Natural killer cell (primary cell): ENCODE data around the gene DTX3L. TPM values are rescaled to one million over a fixed set of nuclear protein-coding genes. Genes with fewer than 3 reads are reported as not detected.

Experiments
- ATAC-seq, 3 donors: fragments of 150-1000 bp in 2 of 3; fragments of 200-7000 bp in 1 of 3; cut with Tn5 transposase; 1 replicate in 1 of 3; 2 replicates in 2 of 3; pipeline ENCODE4 v1.10.0; 2021; ENCODE audit warnings: mild to moderate bottlenecking in 2 of 3, moderate library complexity in 2 of 3
- DNase-seq, 2 donors: peaks; one replicate each; pipeline versions ENCODE4 v3.0.0 to v3.0.0-alpha.2; 2013 to 2021; ENCODE audit warnings: mixed read lengths in 1 of 2
- H3K27ac ChIP-seq: one replicate; pipeline ENCODE4 v1.5.1; 2013; ENCODE audit warnings: mild to moderate bottlenecking, low read length
- H3K27me3 ChIP-seq: one replicate; pipeline ENCODE4 v1.6.1; 2013; ENCODE audit warnings: low read length; ENCODE audit not compliant: control insufficient read depth, insufficient read depth
- H3K36me3 ChIP-seq: one replicate; pipeline ENCODE4 v1.6.1; 2013; ENCODE audit warnings: low read length; ENCODE audit not compliant: control insufficient read depth, insufficient read depth
- H3K4me1 ChIP-seq: one replicate; pipeline ENCODE4 v1.6.1; 2013; ENCODE audit warnings: low read length; ENCODE audit not compliant: control insufficient read depth, insufficient read depth
- H3K4me3 ChIP-seq: one replicate; pipeline ENCODE4 v1.5.1; 2013; ENCODE audit warnings: low read length
- H3K9me3 ChIP-seq: one replicate; pipeline ENCODE4 v1.6.1; 2013; ENCODE audit warnings: low read length; ENCODE audit not compliant: control insufficient read depth, insufficient read depth
- H3K27ac Mint-ChIP-seq, 2 donors: one replicate each; pipeline ENCODE4 v1.8.0; 2022; ENCODE audit warnings: mild to moderate bottlenecking in 2 of 2, mixed read lengths in 2 of 2, moderate library complexity in 1 of 2
- H3K27me3 Mint-ChIP-seq, 2 donors: one replicate each; pipeline ENCODE4 v1.8.0; 2022; ENCODE audit warnings: low read depth in 2 of 2, mixed read lengths in 2 of 2
- H3K36me3 Mint-ChIP-seq: one replicate; pipeline ENCODE4 v1.8.0; 2022; ENCODE audit warnings: mixed read lengths
- H3K4me1 Mint-ChIP-seq, 2 donors: one replicate each; pipeline ENCODE4 v1.8.0; 2022; ENCODE audit warnings: mixed read lengths in 2 of 2
- H3K4me3 Mint-ChIP-seq: one replicate; pipeline ENCODE4 v1.8.0; 2022; ENCODE audit warnings: mild to moderate bottlenecking, moderate library complexity, mixed read lengths
- H3K9me3 Mint-ChIP-seq, 2 donors: one replicate each; pipeline ENCODE4 v1.8.0; 2022; ENCODE audit warnings: mixed read lengths in 2 of 2
- WGBS: methylation state at CpG from one replicate; pipeline ENCODE4 v1.1.7; 2013; ENCODE audit warnings: missing lambda C conversion rate; ENCODE audit not compliant: insufficient coverage; 5-methylcytosine and 5-hydroxymethylcytosine counted together
- intact Hi-C: fragments of 100-400 bp; cut with micrococcal nuclease; formaldehyde crosslinking; loops from one replicate; pipeline ENCODE4 v1.14.2; 2022
- total RNA-seq, 4 donors: library from RNA; stranded (reverse); fragments of 120-200 nt in 1 of 4; gene quantifications; one replicate each; pipeline versions ENCODE4 v1.2.3 to v1.2.4, GENCODE V29; 2013 to 2022
- TF ChIP-seq, protein P1 (sequence below): fragments of 200-600 bp; IDR thresholded peaks from one replicate; pipeline ENCODE4 v1.8.0; 2022; ENCODE audit warnings: antibody characterized with exemption

Gene DTX3L
- total RNA-seq, 3 donors from 2014 or later (not counting 1 experiment from before 2014, with no cell fraction given), result 40.8 to 61.0 (median 51.8) TPM

DNA sequence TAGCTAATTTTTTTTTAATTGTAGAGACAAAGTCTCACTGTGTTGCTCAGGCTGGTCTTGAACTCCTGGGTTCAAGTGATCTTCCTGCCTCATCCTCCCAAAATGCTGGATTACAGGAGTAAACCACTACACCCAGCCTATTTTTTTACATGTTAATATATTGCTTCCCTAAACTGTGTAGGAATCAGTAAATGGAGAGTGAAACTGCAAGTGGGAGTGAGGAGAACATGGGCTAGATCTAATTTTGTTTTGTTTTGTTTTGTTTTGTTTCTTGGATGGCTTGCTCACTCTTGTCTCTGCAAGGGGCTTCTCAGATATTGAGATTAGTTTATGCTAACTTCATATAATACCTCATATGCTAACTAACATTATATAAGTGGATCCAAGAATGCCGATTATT lies 44.8 kb downstream of the DTX3L start:
- Histone ChIP-seq H3K27ac (no peak overlapping the region), H3K4me1 (peaks cover 2% of the 10 kb centered on the region), H3K36me3 (peaks cover 31% of the 10 kb centered on the region), H3K27me3 (no peaks in the 10 kb centered on the region), H3K9me3 (no peaks in the 10 kb centered on the region), H3K4me3 (no peak overlapping the region)
- WGBS, result no CpG with 5 or more reads among the region's 1 CpG
- no peak for ATAC-seq
- intact Hi-C loops, result no loop called here
- DNase-seq, result no peak
- peaks cover 16% of the 10 kb centered on the region for H3K36me3 Mint-ChIP-seq
- peak overlapping the region; percentile 53 to 90 for H3K27ac Mint-ChIP-seq
- peaks cover 14 to 28% of the 10 kb centered on the region in 2 donors for H3K4me1 Mint-ChIP-seq
- TF ChIP-seq, protein P1, sequence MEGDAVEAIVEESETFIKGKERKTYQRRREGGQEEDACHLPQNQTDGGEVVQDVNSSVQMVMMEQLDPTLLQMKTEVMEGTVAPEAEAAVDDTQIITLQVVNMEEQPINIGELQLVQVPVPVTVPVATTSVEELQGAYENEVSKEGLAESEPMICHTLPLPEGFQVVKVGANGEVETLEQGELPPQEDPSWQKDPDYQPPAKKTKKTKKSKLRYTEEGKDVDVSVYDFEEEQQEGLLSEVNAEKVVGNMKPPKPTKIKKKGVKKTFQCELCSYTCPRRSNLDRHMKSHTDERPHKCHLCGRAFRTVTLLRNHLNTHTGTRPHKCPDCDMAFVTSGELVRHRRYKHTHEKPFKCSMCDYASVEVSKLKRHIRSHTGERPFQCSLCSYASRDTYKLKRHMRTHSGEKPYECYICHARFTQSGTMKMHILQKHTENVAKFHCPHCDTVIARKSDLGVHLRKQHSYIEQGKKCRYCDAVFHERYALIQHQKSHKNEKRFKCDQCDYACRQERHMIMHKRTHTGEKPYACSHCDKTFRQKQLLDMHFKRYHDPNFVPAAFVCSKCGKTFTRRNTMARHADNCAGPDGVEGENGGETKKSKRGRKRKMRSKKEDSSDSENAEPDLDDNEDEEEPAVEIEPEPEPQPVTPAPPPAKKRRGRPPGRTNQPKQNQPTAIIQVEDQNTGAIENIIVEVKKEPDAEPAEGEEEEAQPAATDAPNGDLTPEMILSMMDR, result no peak
- H3K27me3 Mint-ChIP-seq, result no peaks in the 10 kb centered on the region
- H3K4me3 Mint-ChIP-seq, result no peak overlapping the region
- peaks cover 0 to 2% of the 10 kb centered on the region in 2 donors for H3K9me3 Mint-ChIP-seq

DNA sequence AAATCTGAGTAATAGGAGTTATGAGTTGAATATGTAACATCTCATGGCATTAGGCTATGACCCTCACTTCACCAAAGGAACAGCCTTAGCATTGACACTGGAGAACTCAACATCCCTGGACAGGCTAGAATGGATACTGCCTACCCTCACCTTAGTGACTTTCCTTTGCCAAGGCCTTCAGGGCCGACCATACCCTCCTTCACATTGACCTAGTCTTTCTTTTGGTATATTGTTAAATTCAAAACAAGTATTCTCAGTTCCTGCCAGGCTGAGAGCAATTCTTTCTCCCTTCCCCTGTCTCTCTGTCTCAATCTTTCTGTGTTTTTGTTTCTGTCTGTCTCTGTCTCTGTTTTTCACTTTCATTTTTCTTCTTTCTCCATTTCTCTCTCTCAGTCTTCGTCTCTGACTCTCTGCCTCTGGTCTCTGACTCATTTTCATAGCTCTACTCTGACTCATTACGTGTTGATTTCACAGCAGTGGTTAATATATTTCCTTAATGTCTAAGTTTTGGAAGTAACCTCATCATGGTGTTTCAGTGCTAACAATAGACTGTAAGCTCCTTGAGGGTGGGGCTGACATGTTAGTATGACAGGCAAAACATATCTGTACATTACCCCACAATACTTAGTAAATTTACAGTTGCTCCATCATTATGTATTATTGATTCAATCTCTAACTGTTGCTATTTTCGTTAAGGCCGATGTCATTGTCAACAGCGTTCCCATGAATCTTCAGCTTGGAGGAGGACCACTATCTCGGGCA lies 45.8 kb downstream of the DTX3L start:
- H3K27me3 Mint-ChIP-seq, result no peaks in the 10 kb centered on the region

DNA sequence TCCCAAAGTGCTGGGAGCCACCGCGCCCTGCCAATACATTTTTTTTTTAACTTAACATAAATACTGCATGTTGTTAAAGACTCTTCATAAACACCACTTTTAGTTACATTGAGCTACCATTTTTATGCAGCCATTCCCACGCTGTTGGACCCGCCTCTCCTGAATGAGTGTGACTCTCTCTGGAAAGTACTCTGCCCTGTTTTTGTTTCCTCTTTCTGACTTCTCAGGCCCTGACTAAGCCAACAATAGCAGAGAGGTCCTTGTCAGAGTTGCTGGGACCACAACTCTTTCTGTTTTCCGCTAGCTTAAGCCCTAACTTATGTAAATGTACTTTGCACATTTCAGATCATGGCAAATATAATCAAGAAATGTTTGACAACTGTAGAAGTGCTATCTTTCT lies 48.6 kb downstream of the DTX3L start:
- no peaks in the 10 kb centered on the region for H3K27me3 Mint-ChIP-seq

More for the DNA sequence above, 45.8 kb downstream of the DTX3L start:
- peaks cover 13 to 22% of the 10 kb centered on the region in 2 donors for H3K4me1 Mint-ChIP-seq
- TF ChIP-seq, protein P1, result no peak
- H3K27ac ChIP-seq, result peak overlapping the region; percentile 66
- H3K36me3 ChIP-seq, result peaks cover 35% of the 10 kb centered on the region
- intact Hi-C loops, result loop anchor here (2.0 to 5.0 kb wide), 2 partner anchors 37 to 48 kb away; partner anchors contain the start of genes DTX3L and PARP9
- ATAC-seq, result peak; percentile 81 to 93 (median 88)
- H3K9me3 Mint-ChIP-seq, result peaks cover 0 to 2% of the 10 kb centered on the region in 2 donors
- H3K4me1 ChIP-seq, result peaks cover 2% of the 10 kb centered on the region
- no peak overlapping the region for H3K4me3 ChIP-seq
- H3K9me3 ChIP-seq, result no peaks in the 10 kb centered on the region
- H3K4me3 Mint-ChIP-seq, result no peak overlapping the region
- H3K27ac Mint-ChIP-seq, result peak overlapping the region; percentile 72 to 90
- DNase-seq, result peak in 1 of 2 donors; percentile 9
- peaks cover 16% of the 10 kb centered on the region for H3K36me3 Mint-ChIP-seq
- H3K27me3 ChIP-seq, result no peaks in the 10 kb centered on the region
- WGBS, result 86% methylated on average over 6 of the region's 7 CpGs

More for the DNA sequence above, 48.6 kb downstream of the DTX3L start:
- no peak for DNase-seq
- peaks cover 49% of the 10 kb centered on the region for H3K36me3 ChIP-seq
- H3K4me3 Mint-ChIP-seq, result no peak overlapping the region
- 95% methylated on average over 5 of the region's 5 CpGs for WGBS
- peak overlapping the region in 1 of 2 donors; percentile 56 for H3K27ac Mint-ChIP-seq
- ATAC-seq, result no peak
- H3K36me3 Mint-ChIP-seq, result peaks cover 23% of the 10 kb centered on the region
- no peaks in the 10 kb centered on the region for H3K9me3 ChIP-seq
- H3K4me3 ChIP-seq, result no peak overlapping the region
- H3K4me1 Mint-ChIP-seq, result peaks cover 20% of the 10 kb centered on the region in 2 donors
- H3K27ac ChIP-seq, result no peak overlapping the region
- peaks cover 2% of the 10 kb centered on the region for H3K4me1 ChIP-seq
- intact Hi-C loops, result loop anchor here (5.0 kb wide), 1 partner anchor 50 kb away; the partner anchor contains the start of genes DTX3L and PARP9
- TF ChIP-seq, protein P1, result no peak
- H3K27me3 ChIP-seq, result no peaks in the 10 kb centered on the region
- peaks cover 0 to 2% of the 10 kb centered on the region in 2 donors for H3K9me3 Mint-ChIP-seq
